GM21423 (cell line): ENCODE results near the gene RAP1GAP2.

ENCODE experiments used
- ATAC-seq: cut with Tn5 transposase; IDR thresholded peaks from one replicate; pipeline ENCODE4 v1.9.1; 2021; ENCODE audit warnings: mild to moderate bottlenecking, moderate library complexity; ENCODE audit not compliant: unreplicated experiment

RAP1GAP2 gene

DNA sequence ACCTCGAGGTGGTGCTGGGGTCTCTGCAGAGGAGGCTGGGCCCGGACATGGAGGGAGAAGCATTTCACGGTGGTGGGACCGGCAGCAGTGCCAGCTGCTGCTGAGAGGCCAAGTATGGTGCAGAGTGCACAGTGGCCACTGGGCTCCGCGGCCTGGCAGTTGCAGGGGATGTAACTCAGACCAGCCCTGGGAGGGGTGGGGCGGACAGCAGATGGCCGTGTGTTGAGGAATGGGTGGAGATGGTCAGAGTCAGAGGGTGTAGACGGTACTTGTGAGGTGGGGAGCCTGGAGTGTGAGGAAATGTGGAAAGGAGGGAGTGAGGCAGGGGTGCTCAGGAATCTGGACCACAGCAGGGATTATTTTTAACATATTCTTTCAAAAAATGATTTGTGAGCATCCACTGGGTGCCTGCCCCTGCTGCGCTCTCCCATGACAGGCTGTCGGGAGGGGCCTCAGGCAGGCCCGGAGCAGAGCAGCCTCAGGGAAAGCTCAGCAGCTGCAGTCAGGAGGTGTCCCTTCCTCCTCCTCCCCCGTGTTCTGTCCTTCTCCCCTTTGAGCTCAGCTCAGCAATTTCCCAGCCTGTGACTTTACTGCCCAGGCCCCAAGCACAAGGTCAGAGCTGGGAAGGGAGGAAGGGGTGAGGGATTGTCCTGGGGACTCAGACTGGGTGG, 113.1 kb downstream of the RAP1GAP2 start:
- no peak for ATAC-seq

DNA sequence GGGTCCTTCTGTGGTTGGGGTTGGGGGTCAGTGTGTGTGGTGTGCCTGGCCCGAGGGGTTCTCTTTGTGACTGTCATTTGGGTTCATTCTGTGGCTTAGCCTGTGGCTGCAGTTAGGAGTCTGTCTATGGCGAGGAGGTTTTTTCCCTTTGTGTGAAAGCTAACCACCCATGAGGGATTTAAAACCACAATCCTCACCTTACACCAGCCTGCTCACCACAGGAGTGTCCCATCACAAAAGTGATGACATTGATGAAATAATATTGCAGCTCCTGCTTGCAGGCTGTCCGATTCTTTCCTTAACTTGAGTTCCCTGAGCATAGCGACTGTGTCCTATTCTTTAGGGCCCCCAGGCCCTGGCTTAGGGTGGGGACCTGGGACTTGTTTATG, 113.6 kb downstream of the RAP1GAP2 start:
- no peak for ATAC-seq

DNA sequence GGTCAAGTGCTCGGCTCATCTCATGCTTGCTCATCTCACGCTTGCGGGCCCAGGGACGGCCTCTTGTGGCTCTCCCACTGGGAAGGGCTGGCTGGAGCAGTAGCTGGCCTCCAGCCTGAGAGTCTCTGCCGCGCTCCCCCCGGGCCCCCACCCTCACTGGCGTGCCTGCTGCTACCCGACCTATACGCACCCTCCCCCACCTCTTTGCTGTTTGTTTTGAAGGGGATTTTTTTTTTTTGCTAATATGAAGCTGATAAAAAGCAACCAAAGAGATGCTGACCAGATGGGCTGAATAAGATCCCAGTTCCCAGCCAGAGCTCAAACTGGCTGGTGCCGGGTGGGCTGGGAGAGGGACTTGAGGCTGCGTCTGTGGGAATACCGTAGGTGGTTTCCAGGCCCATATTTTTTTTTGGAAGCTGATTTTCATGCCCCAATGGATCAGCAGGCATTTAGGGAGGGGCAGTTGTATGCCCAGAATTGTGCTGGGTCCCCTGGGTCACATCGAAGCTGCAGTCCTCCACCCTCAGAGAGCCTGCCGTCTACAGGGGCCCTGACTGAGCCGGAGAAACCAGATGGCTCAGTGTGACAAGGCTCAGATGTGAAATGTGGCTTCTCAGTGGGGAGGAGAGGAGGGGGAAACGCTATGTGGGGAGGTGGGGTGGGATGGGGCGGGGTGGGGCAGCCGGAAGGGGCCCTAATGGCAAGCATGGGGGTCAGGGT, 115.0 kb downstream of the RAP1GAP2 start:
- no peak for ATAC-seq

DNA sequence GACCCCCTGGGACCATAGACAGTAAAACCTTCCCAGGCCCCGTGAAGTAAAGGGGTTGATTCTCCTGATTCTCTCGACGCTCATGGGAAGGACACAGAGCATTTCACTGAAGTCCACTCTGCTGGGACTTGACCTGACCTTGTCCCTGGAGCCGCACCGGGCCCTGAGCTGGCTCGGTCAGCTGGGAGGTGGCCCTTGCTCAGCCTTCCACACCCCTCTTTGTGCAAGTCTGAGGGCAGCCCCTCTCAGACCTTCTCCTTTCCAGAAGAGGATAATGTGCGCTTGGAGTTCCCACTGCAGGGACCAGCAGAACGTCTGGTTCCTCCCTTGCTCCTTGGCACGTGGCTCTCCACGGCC, 115.5 kb downstream of the RAP1GAP2 start:
- ATAC-seq: no peak

DNA sequence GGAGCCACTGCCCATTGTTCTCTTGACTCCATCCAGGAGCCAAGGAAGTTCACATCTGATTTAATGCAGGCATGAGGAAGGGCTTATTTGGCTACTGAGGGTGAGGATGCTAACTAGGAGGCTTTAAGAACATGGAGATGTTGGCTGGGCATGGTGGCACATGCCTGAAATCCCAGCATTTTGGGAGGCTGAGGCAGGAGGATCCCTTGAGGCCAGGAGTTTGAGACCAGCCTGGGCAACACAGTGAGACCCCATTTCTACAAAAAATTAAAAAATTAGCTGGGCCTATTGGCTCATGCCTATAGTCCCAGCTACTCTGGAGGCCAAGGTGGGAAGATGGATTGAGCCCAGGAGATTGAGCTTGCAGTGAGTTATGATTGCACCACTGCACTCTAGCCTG, 116.5 kb downstream of the RAP1GAP2 start:
- no peak for ATAC-seq

DNA sequence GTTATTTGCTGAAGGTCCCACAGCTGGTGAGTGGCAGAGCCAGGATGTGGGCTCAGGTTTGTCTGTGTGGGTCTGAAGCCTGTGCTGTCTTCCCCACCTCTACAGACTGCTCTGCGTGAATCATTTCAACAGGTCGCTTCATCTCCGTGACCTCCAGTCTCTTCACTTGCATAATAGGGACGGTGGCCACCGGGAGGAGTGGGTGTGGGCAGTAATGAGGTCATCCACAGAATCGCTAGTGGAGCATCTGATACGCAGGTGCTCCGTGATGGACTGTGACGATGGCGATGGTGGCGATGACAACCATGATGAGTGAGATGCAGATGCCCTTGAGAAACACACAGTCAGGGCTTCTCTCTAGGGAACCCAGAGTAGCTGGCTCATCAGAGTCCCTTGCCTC, 120.2 kb downstream of the RAP1GAP2 start:
- no peak for ATAC-seq

DNA sequence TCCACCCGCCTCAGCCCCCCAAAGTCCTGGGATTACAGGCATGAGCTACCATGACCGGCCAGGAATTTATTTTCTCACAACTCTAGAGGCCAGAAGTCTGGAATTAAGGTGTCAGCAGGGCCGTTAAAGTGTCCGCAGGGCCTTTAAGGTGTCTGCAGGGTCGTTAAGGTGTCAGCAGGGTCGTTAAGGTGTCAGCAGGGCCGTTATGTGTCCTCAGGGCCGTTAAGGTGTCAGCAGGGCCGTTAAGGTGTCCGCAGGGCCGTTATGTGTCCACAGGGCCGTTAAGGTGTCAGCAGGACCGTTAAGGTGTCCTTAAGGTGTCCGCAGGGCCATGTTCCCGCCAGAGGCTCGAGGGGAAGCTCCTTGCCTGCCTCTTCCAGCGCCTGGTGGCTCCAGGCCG, 125.2 kb downstream of the RAP1GAP2 start:
- ATAC-seq: no peak

DNA sequence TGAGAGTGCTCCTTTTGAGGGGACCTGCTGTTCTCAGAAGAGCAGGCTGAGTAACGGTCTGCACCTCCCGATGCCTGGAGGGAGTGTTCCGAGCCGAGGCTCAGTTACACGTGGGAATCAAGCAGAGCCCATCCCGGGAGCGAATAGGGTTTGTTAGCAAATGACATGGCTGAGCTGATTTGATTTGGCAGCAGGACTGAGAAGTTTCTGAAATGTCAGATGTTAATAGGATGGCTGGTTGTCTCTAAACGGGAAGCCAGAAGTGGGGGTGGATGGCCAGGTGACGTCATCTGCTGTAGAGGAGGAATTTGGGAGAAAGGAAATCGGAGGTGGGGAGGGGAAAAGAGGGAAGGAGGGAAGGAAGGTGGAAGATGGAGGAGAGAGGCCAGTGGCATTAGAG, 128.0 kb downstream of the RAP1GAP2 start:
- no peak for ATAC-seq

DNA sequence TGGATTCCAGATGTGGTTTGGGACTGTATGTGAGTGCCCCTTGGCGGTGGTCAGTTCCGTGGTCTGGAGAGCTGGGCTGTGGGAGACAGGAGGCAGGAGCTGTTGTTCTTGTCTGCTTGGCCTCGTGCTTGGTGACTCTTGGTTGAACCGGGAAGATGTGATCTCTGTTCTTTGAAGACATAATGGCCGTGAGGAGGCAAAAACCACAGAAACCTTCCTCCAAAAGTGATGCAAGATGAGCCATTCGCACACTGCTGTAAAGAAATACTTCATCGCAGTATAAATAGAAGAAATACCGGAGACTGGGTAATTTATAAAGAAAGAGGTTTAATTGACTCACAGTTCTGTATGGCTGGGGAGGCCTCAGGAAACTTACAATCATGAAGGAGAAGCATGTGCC, 128.8 kb downstream of the RAP1GAP2 start:
- ATAC-seq: no peak

DNA sequence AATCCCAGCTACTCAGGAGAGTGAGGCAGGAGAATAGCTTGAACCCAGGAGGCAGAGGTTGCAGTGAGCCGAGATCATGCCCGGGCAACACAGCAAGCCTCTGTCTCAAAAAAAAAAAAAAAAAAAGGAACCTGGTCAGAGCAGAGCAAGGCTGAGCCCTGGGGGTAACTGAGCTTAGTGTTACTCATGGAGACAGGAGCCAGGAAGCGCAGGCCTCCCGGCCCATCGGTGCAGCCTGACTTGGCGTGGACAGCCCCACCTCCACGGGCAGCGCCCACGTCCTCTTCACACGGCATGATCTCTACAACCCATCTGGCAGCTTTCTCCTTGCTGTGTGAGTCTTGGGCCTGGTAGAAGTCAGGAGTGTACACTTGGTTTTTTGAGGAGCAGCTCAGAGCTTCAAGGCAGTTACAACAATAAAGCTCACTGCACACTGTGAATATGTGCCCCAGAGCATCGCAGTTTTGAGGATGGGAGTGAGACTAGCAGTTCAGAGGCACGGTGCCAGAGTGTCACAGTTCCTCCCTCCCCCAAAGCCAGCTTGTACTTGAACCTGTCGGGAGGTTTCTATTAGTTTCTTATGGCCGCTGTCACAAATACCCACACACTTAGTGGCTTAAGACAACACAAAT, 129.9 kb downstream of the RAP1GAP2 start:
- ATAC-seq: no peak

DNA sequence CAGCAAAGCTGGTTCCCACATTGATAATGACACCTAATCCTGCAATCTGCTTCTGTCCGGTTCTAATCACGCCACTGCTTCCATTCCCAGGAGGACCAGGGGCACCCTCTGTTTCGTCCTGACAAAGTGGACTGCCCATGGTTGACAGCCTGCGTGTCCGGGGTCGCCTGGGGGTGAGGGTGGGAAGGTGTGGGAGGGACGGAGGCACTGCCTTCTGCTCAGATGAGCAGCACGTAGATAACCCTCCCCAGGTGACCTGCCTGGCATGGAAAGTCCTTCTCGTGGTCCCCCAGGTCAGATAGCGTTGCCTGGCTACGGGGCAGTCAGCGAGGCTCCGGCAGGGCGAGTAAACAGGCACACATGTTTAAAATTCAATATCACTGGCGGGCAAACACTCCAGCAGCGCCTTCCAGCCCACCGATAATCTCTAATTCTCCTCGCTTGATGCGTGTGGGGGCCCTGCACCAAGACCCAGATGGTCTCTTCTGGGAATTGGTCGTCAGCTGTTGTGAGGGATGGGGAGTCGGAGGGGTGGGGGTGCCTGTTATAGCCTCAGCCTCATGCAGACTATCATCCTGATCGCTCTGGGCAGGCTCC, 132.2 kb downstream of the RAP1GAP2 start:
- ATAC-seq: no peak

DNA sequence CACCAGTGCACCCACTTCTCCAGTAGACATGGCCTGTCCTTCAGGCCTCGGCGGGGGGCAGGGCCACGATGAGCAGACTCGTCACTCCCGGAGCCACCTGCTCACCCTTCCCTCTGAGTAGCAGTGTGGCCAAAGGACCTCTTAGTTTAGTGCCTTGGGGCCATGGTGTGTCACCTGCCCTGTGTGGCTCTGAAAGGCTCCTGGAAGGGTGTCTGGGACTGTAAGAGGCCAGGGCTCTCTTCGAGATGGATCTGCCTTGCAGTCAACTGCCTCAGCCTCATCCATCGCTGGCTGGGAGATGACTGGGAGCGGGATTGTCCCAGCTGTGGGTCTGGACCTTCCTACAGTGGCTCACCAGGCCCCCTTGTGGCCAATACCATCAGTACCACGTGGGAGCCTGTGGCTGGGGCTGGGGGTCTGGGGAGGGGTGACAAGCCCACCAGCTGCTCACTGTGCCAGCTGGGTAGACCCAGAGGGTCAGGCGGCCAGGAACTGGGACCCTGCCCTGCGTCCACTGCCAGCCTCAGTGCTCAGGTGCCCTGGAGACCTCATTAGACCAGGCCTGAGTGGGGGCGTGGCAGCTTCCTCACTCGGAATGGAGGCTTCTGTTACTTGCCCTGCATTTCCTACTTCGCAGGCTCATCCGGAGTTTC, 133.8 kb downstream of the RAP1GAP2 start:
- no peak for ATAC-seq

DNA sequence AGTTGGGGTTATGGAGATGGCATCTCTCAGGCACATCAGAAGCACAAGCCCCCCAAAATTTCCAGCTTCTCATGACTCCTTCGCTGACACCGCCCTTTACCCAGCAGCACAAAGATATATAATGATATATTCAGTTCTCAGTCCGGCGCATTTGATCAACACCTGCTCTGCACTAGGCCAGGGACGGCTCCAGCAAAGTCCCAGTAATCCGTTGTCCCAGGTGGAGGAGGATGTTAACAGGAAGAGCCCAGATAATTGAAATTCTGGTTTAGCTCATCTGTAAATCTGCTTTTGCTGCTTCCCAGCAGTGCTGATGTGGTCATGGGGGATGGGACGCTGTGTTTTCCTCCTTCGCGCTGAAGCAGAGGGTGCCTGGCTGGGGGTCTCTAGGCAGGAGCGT, 135.6 kb downstream of the RAP1GAP2 start:
- ATAC-seq: no peak

DNA sequence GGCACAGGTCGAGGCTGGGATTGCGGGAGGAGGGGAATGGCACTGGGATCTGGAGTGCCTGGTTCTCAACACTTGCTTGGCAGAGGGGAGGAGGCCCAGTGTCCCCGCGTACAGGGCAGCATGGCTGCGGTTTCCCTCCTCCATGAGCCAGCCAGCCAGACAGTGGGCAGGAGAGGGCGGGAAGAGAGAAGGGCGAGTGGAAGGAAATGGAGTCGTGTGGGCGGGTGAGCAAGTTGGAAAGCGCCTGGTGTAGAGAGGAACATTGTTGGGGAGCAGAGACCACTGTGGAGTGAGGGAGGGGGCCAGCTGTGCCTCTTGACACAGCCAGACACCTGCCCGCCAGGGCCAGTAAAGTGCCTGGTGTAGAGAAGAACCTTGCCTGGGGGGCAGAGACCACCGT, 136.7 kb downstream of the RAP1GAP2 start:
- ATAC-seq: no peak

DNA sequence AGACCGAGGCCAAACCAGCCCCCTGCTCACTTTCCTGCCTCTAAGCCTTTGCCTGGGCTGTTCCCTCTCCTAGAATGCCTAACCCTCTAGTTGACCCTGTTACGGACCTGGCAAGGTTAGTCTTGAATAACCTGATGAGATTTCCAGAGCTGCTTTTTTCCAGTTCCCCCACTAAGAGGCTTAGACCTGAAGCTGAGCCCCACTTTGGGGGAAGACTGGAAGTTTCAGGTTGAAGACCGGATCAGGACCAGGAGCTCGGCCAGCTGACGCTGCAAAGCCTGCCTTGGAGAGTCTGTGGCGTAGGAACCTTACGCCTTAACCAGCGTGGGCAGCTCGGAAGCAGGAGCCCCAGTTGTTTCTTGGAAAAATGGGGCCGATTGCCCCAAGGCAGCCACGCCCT, 137.4 kb downstream of the RAP1GAP2 start:
- ATAC-seq: no peak

DNA sequence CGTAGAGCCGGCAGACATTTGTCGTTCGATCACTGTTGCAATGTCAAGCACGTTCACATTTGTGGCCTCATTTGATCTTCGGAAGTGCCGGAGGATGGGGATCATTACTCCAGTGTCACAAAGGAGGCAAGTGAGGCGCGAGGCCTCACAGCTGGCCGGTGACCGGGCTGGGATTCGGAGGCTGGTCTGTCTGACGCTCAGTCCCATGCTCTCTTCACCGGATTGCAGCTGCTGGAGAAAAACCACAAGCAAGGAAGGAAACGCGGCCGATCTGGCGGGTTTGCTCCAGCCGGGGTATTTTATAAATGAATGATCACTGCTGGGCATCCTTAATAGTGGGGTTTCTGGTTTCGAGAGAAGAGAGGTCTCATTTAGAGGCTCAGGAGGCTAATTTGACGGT, 139.4 kb downstream of the RAP1GAP2 start:
- ATAC-seq: no peak

DNA sequence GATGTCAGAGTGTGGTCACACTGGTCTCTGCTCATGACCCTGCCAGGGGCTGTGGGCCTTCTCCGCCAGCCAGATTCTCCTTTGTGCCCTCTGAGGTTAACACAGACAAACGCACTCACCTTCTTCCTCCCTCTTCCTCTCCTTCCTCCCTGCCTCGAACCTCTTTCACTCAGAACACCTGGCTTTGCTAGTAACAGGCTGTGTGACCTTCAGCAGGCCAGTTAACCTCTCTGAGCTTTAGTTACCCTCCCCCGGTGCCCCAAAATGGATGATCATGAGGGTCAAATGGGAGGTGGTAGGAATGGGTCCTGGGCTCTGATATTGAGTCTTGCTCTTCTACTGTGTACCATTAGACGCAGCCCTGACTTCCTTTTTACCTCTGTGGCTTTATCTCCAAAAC, 140.1 kb downstream of the RAP1GAP2 start:
- ATAC-seq: no peak

DNA sequence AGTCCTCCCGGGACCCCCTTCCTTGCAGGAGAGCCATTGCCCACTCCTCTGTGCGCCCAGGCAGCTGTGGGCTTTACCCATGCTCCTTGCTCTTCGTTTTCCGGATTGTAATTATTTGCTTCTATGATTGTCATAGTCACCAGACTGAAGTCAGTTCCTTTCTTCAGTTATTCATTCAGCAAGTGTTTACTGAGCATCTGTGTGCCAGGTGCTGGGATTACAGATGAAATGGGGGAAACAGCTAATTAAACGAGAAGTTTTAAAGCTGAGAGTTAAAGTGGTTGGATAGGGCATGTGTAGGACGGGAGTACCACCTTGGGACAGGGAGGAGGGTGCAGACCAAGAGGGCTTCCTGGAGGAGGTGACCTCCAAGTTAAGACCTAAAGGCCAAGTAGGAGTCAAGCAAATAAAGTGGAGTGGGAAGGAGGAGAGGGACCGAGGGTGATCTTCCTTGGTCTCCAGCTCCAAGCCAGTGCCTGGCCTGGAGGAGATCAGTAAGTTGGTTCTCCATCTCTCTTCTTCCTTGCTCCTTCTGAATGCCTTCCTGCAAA, 140.6 kb downstream of the RAP1GAP2 start:
- no peak for ATAC-seq

DNA sequence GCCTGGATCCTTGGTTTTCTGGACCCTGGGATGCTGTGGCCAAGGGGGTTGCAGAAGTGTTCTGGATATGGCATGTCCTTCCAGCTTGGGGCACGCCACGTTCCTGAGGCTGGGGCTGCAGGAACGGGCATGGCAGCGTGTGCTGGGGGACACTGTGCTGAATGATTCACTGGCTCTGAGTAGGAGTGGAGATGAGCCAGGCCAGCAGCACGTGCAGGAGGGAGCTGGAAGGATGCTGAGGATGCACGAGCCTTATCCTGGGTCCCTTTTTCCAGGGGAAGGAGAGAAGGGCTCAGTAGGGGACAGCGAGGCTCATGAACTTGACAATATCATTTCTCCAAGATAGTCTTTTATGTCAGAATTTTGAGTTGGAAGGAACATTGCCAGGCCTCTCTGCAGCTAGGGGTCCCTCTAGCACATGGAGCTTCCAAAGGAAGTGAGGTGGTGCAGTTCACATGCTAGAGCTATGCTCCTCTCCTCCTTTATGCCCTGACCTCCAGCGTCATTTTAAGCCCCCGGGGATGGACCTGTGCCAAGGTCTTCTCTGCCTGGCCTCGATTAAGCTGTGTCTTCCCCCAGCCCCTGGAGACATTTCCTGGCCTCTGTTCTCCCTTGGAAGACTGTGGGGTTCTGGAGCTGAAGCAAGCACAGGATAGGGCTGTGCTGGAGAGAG, 141.2 kb downstream of the RAP1GAP2 start:
- no peak for ATAC-seq

DNA sequence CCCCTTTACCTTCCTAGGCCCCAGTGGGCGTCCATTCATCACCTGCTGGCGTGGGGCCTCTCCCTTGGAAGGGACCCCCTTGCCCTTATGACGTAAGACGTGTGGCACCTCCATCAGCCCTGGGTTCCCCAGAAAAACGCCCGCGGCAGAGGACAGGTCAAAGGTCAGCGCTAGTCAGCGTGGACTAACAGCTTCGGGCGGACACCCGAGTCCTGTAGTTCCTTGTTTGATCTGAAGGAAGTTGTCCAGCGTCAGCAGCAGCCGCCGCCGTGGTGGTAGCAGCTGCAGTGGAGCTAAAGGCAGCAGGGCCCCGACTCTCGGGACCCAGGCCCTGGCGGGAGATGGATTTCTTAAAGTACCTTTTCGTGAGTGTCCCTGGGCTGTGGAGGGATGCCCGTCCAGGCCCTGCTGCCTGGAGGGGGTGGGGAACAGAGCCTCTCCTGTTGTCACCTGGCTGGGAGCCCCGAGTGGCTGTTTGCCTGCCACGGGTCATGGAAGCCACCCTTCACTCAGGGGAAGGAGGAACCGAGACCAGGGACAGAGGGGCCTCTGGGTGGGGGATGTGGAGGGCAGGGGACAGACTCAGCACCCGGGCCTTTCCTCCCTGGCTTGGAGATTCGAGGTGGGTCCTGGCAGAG, 143.6 kb downstream of the RAP1GAP2 start:
- no peak for ATAC-seq
